SH-SY5Y (cell line): ENCODE results near the gene AAK1.

Source experiments
- GATA2 ChIP-seq: IDR thresholded peaks from 2 replicates; pipeline ENCODE4 v1.6.1; 2011; ENCODE audit warnings: mild to moderate bottlenecking, low read depth, low read length
- GATA3 ChIP-seq: IDR thresholded peaks from 2 replicates; pipeline ENCODE4 v1.6.1; 2011; ENCODE audit warnings: low read depth, mild to moderate bottlenecking, low read length, moderate library complexity

The AAK1 gene

DNA sequence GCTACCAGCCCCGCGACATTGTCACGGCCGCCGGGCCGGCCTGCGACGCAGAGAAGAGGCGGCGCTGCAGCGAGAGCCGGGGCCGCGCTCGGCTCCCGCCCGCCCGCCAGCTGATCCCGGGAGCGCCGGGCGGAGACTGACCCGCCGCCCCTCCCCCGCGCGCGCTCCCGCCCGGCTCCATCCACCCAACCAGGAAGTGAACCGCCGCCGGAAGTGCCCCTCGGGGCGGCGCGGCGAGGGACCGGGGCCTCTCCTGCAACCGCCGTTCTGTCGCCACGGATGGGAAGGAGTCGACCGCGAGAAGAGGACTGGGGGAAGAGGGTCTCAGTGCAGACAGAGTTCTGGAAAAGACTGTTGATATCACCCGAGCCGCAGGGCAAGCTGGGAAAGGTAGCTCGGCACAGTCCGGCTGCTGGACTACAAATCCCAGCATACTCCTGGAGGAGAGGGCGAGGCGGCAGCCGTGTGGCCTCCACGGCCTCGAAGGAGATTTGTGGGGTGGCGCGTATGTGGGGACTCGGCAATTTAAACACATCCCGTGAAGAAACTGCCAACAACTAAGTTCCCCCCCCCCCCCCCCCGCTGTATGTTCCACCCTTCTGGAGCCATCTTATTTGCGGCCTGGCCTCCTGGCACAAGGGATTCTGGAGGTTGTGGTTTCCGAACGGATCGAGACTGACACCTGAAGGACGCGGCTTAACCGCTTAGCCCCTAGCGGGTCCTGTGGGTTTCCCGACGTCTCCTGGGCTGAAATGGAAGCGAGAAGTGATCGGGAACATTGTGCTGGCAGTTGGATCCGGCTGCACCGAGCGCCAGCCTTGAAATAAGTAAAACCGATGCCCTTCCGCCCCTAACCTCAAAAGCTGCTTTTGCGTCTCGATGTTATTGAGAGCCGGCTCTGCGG, at the start of gene AAK1:
TSS of gene AAK1 (minus strand) at position 138 of the 904 bp plus-strand sequence. CDS start 699 bp downstream, outside the sequence.
- TF ChIP-seq GATA2 (peak; percentile 13; the same call in 1 of the 2 replicates), GATA3 (no peak)

DNA sequence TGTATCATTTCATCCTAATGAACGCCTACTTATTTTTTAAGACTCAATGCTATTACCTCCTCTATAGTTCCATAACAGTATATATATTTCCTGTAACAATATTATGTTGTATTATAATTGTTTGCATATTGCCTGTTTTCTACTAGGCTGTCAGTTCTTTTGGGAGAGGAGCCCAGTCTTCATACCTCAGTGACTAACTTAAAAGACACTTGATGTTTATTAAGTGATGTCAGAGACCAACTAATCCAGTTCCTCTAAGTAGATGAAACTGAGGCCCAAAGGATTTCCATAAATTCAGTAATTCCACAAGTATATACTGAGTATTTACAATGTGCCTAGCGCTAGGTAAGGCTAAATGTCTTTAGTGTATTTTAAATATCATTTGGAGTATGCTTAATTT, 48.9 kb upstream of the AAK1 start:
- TF ChIP-seq GATA2 (no peak), GATA3 (no peak)

DNA sequence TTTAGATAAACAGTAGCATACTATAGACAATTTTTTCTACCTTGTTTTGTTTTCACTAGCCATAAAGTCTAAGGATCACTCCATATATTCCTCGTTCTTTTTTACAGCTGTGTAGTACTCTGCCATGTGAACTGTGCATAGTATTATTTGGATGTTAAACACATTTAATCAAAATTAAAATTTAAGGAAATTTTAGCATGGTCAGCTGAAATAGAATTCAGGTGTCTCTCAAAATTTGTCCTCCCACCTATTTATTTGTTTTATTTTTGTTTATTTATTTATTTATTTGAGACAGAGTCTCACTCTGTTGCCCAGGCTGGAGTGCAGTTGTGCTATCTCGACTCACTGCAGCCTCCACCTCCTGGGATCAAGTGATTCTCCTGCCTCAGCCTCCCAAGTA, 46.4 kb upstream of the AAK1 start:
- TF ChIP-seq GATA3 (no peak), GATA2 (no peak)

DNA sequence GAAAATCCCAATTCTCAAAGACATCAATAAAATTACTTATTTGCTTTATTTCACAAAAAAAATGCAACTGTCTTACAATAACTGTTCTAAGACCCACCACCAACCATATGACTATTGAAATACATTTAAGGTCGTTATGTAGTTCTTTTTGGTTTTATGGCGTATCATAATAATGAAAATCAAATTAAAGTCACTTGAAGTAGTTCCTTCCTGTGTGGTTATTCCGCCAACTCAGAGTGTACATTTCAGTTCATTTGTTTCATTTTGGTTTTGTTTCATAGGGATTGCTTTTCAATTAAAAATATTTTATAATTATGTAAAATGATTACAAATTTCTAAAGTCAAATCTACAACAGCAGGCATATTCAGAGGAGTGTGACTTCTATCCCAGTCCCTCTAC, 45.9 kb upstream of the AAK1 start:
- TF ChIP-seq GATA2 (no peak), GATA3 (no peak)

DNA sequence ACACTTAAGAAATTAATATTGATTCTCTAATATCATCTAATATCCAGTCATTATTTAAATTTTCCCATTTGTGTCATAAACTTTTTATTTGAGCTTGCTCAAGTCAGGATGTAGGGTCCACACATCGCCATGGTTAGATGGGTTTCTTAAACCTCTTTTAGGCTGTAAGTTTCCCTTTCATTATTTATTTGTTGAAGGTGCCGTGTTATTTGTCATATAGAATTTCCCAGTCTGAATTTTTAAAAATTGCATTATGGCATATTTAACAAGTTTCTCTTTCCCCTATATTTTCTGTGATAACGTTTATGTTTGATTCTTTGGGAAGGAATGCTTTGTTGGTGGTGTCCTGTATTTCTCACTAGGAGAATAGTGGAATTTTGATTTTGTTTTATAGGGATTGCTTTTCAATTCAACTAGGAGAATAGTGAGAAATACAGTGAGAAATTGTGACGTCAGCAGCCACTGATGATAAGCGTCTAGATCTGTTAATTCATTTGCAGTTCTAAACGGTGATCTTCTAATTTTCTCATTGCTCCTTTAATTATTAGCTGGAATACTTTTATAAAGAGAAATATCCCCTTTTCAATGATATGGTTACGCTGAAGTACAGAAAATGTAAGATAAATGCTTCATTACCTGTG, 44.6 kb upstream of the AAK1 start:
- no peak for TF ChIP-seq GATA3
- no peak for TF ChIP-seq GATA2

DNA sequence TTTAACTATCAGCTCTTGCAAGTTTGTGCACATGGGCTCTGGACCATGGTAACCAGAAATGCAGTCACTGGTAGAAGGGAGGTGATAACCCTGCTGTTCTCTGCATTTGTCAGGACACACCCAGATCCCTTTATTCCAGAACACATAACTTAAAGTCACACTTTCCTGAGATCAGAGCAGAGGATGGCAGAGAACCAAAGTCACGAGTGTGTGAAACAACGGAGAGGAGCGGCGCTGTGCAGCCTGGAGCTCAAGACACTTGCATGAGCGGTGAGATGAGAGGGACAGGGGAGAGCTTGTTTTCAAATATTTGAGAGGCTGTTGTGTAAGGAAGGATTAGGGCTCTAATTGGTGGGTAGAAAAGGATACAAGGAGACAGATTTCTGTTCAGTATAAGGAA, 43.3 kb upstream of the AAK1 start:
- TF ChIP-seq GATA3, result no peak
- no peak for TF ChIP-seq GATA2

DNA sequence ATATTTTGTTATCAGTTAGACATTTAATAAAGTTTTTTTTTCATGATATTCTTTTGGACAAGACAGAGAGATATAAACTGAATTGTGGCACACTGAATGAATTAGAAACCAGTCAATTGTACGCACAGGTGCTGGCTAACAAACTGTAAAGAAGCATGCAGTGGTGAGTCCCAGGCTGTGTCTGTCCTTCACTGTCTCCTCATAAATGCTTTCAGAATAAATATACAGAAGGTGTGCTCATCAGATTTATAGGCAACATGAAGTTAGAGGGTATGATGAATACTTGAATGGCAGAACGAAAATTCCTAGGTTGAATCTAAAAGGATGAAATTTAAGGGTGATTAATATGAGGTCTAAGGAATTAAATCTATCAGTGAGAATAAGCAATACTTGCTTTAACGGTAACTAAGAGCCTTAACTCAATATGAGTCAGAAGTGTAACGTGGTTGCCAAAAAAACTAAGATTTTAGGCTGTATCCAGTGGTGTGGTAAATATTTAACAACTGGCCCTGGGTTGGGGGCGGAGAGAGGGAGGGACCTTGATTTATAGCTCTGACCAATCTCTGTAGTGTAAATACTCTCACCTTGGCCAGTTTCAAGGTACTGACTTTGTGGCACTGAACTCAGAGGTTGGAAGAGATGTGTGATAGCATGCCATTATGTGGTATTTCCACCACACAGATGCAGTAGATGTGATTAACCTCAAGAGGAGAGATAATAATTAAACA, 41.9 kb upstream of the AAK1 start:
- TF ChIP-seq GATA3 (no peak), GATA2 (no peak)

DNA sequence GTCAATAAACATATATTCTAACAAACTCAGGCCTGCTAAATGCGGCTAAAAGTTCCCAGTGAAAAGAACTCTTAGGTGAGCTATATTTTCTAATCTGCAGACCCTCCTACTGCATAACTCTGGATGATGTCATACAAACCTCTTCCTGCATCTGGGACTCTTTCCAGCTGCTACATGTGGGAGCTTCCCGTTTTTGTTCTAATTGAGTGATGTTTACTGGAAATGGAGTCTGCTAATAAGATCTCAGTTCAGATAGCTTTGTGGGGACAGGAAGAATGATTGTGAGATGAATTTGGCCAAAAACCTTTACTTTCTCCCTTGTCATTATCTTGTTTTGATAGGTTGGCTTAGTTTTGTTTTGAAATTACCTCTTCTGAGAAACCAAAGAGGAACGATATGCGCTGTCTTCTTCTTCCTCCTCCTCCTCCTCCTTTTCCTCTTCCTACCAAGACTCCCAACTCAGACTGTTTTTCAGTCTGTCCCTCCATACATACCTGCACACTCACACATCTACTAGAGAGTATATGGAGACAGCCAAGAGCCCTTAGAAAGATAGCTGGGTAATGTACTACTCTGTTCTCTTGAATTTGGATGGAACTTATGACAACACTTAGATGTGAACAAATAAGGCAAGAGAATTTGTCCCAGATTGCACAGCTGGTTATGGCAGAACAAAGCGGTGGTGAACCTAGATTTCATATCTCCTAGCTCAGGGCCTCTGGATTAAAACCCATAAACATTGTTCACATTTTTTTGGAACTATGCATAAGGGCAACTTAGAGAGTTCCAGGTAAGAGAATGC, 39.8 kb upstream of the AAK1 start:
- TF ChIP-seq GATA2 (peak; percentile 93), GATA3 (peak; percentile 86)

DNA sequence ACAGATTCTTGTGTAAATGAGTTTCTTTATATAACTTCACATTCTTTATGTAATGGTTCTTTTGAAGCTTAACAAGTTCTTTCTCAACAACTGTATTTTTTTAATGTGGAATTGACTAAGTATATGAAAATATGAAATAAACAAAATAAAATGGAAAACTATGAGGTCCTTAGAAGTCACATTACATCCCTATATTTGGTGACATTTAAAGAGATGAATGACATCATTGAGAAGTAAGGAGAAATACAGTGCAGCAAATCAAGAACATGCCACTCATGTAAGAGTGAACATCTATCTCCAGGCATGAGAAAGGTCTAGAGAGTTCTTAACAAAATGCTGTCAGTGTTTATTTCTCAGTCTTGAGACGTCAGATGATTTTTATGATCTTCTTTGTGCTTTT, 39.0 kb upstream of the AAK1 start:
- TF ChIP-seq GATA3 (no peak), GATA2 (no peak)

DNA sequence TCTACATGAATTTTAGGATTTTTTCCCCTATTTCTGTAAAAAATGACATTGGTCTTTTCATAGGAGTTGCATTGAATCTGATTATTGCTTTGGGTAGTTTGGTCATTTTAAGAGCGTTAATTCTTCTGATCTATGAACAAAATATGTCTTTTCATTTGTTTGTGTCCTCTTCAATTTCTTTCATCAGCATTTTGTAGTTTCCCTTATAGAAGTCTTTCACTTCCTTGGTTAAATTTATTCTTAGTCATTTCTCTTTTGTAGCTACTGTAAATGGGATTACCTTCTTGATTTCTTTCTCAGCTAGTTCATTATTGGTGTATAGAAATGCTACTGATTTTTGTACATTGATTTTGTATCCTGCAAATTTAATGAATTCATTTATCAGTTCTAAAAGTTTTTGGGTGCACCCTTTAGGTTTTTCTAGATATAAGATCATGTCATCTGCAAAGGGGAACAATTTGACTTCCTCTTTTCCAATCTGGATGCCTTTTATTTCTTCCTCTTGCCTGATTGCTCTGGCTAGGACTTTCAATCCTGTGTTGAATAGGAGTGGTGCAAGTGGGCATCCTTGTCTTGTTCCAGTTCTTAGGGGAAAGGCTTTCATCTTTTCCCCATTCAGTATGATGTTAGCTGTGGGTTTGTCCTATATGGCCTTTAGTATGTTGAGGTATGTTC, 36.6 kb upstream of the AAK1 start:
- TF ChIP-seq GATA3, result no peak
- TF ChIP-seq GATA2, result no peak

DNA sequence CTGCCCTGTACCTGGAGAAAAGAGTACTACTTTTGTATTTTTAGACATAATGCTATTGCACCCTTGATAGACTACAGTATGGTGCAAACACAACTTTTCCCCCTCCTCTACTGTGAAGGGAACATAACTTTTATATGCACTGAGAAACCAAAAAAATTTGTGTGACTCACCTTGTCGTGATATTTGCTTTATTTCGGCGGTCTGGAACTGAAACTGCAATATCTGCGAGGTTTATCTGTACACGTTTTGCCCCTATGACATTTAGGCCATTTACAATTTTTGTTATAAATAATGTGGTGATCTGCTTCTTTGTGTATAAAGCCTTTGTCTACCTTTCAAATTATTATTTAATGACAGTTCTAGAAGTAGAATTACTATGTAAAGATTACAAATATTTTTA, 34.4 kb upstream of the AAK1 start:
- no peak for TF ChIP-seq GATA2
- no peak for TF ChIP-seq GATA3

DNA sequence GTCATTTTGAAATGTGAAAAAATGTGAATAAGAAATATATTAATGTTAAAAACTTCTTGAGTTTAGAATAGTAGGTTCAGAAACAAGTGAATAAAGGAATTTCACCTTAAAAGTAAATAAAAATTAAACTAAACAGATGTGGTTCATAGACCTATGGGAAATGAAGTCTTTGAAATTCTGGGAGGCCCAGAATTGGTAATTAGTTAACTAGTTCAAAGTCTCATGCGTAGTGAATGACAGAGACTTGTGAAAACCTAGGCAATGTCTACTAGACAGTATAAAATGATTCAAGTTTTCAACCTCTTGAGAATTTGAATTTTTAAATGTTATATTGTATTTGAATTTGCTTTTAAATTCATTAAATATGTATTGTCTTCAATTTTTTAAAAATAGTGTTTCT, 32.6 kb upstream of the AAK1 start:
- TF ChIP-seq GATA3 (no peak), GATA2 (no peak)

DNA sequence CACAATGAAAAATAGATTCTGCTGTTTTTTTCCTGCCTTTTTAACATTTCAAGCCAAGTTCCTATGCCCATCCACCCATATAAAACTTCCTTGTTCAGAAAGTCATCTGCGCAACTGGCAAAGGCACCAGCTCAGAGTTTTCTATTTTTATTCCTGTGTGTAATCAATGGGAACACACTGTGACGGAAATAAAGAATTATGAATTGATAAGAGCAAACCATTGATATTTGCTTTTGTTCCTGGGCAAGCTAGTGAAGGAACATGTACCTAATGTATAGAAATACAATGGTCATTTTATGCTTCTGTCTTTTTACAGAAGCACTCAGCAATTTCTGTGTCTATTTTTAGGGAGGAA, 30.8 kb upstream of the AAK1 start:
- TF ChIP-seq GATA3 (no peak), GATA2 (no peak)

DNA sequence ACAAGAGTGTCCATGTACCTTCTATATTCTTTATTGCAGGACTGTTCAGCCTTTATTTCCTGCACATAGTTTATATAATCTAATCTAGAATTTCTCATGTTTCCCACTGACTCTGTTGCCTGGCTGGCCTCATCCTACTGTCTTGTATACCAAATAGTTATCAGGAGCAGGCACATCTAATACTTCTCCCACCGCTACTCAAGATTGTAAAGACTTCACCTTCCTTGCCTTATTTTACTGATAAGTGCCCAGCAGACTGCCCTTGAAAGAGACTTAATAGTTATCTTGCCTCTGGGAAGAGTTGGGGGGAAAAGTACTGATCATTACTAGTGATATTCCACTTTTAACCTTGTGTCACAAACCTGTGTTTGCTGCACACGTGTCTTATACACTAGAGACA, 26.1 kb upstream of the AAK1 start:
- no peak for TF ChIP-seq GATA3
- TF ChIP-seq GATA2, result no peak

DNA sequence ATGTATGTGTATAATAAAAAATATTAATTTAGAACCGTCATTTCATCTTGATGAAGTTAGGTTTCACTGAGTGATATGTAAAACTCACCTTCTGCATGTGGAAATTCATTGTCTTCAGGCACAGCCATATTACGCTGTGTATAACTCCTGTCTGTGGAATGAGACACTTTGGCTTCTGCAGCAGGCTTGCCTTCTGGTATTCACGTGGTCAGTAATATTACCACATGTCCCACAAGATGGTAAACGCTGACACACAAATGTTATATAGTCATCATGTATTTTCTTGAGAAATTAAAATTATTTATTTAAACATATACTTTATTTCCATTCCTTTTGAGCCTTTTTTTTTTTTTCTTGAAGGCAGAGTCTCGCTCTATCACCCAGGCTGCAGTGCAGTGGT, 25.1 kb upstream of the AAK1 start:
- TF ChIP-seq GATA3 (no peak), GATA2 (no peak)
